ENCODE results near the gene PPP1R3G. TPM values are rescaled to one million over a fixed set of nuclear protein-coding genes. Genes with fewer than 3 reads are reported as not detected.

Gene PPP1R3G
- total and polyA plus RNA-seq, 2 of the 13 experiments (the other 11 are each of a cell fraction or from before 2014, with no cell fraction given) = 1.2 to 1.3 TPM

DNA sequence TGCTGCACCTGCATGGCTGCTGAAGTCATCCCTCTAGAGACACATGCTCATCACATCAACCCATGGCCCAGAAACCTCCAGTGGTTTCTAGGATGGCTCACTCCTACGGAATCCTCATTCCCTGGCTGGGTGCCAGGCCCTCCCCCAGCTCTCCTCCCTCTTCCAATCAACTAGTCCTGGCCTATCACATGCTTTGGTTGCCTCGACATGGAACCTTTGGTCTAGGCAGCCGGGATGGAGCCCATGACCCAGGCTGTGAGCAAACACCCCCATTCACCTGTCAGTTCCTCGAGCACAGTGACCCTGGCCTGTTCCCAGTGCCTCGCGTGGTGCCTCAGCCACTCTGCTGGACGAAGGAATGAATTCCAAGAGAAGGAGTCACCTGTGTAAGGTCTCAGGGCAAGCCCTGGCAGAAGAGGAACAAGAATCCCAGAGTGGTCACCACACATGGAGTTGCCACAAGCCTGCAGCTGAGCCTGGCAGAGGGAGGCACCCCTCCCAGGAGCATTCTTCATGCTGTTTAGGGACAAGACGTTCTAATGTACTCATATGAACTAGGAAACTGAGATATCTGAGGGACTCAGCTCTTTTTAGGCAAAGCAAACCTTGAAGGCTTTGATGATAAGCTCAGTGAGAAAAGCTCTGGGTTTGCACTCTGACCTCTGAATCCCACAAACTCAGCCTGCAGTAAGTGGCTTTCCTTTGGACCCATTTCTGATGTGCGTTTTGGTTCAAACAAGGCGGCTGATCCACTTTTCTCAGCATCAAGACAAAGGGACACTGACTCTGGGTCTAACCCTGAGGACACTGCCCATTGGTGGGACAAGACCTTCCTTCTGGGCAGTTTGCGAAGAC, 40.2 kb downstream of the PPP1R3G start (continued):
- TF ChIP-seq ISL2 (CRISPR knock-in tag; IDR thresholded peaks at IDR 0.05) = no peak
- peak; percentile 79; the same call in 1 of the 2 replicates for TF ChIP-seq MTA1 (CRISPR knock-in tag; IDR thresholded peaks at IDR 0.05; ENCODE audit: borderline replicate concordance)
- TF ChIP-seq, protein P1, sequence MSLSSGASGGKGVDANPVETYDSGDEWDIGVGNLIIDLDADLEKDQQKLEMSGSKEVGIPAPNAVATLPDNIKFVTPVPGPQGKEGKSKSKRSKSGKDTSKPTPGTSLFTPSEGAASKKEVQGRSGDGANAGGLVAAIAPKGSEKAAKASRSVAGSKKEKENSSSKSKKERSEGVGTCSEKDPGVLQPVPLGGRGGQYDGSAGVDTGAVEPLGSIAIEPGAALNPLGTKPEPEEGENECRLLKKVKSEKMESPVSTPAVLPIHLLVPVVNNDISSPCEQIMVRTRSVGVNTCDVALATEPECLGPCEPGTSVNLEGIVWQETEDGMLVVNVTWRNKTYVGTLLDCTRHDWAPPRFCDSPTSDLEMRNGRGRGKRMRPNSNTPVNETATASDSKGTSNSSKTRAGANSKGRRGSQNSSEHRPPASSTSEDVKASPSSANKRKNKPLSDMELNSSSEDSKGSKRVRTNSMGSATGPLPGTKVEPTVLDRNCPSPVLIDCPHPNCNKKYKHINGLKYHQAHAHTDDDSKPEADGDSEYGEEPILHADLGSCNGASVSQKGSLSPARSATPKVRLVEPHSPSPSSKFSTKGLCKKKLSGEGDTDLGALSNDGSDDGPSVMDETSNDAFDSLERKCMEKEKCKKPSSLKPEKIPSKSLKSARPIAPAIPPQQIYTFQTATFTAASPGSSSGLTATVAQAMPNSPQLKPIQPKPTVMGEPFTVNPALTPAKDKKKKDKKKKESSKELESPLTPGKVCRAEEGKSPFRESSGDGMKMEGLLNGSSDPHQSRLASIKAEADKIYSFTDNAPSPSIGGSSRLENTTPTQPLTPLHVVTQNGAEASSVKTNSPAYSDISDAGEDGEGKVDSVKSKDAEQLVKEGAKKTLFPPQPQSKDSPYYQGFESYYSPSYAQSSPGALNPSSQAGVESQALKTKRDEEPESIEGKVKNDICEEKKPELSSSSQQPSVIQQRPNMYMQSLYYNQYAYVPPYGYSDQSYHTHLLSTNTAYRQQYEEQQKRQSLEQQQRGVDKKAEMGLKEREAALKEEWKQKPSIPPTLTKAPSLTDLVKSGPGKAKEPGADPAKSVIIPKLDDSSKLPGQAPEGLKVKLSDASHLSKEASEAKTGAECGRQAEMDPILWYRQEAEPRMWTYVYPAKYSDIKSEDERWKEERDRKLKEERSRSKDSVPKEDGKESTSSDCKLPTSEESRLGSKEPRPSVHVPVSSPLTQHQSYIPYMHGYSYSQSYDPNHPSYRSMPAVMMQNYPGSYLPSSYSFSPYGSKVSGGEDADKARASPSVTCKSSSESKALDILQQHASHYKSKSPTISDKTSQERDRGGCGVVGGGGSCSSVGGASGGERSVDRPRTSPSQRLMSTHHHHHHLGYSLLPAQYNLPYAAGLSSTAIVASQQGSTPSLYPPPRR (CRISPR knock-in tag; IDR thresholded peaks at IDR 0.05; ENCODE audit: borderline replicate concordance) = peak; percentile 37; the same call in 1 of the 2 replicates
- TF ChIP-seq, protein P2, sequence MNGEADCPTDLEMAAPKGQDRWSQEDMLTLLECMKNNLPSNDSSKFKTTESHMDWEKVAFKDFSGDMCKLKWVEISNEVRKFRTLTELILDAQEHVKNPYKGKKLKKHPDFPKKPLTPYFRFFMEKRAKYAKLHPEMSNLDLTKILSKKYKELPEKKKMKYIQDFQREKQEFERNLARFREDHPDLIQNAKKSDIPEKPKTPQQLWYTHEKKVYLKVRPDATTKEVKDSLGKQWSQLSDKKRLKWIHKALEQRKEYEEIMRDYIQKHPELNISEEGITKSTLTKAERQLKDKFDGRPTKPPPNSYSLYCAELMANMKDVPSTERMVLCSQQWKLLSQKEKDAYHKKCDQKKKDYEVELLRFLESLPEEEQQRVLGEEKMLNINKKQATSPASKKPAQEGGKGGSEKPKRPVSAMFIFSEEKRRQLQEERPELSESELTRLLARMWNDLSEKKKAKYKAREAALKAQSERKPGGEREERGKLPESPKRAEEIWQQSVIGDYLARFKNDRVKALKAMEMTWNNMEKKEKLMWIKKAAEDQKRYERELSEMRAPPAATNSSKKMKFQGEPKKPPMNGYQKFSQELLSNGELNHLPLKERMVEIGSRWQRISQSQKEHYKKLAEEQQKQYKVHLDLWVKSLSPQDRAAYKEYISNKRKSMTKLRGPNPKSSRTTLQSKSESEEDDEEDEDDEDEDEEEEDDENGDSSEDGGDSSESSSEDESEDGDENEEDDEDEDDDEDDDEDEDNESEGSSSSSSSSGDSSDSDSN (CRISPR knock-in tag; IDR thresholded peaks at IDR 0.05) = no peak
- TF ChIP-seq ZFP82 (CRISPR knock-in tag; IDR thresholded peaks at IDR 0.05; ENCODE audit: borderline replicate concordance) = no peak
- no peak for TF ChIP-seq PCBP2 (optimal IDR thresholded peaks at IDR 0.05; ENCODE audit: low read depth, low read length, poor library complexity, severe bottlenecking)
- no peak for TF ChIP-seq ZNF850 (CRISPR knock-in tag; conservative IDR thresholded peaks at IDR 0.05)
- TF ChIP-seq ZBTB20 (CRISPR knock-in tag; IDR thresholded peaks at IDR 0.05; ENCODE audit: borderline replicate concordance, low read depth) = no peak
- TF ChIP-seq RXRA (CRISPR knock-in tag; IDR thresholded peaks at IDR 0.05) = peak; percentile 41; the same call in 1 of the 2 replicates
- TF ChIP-seq, protein P3, sequence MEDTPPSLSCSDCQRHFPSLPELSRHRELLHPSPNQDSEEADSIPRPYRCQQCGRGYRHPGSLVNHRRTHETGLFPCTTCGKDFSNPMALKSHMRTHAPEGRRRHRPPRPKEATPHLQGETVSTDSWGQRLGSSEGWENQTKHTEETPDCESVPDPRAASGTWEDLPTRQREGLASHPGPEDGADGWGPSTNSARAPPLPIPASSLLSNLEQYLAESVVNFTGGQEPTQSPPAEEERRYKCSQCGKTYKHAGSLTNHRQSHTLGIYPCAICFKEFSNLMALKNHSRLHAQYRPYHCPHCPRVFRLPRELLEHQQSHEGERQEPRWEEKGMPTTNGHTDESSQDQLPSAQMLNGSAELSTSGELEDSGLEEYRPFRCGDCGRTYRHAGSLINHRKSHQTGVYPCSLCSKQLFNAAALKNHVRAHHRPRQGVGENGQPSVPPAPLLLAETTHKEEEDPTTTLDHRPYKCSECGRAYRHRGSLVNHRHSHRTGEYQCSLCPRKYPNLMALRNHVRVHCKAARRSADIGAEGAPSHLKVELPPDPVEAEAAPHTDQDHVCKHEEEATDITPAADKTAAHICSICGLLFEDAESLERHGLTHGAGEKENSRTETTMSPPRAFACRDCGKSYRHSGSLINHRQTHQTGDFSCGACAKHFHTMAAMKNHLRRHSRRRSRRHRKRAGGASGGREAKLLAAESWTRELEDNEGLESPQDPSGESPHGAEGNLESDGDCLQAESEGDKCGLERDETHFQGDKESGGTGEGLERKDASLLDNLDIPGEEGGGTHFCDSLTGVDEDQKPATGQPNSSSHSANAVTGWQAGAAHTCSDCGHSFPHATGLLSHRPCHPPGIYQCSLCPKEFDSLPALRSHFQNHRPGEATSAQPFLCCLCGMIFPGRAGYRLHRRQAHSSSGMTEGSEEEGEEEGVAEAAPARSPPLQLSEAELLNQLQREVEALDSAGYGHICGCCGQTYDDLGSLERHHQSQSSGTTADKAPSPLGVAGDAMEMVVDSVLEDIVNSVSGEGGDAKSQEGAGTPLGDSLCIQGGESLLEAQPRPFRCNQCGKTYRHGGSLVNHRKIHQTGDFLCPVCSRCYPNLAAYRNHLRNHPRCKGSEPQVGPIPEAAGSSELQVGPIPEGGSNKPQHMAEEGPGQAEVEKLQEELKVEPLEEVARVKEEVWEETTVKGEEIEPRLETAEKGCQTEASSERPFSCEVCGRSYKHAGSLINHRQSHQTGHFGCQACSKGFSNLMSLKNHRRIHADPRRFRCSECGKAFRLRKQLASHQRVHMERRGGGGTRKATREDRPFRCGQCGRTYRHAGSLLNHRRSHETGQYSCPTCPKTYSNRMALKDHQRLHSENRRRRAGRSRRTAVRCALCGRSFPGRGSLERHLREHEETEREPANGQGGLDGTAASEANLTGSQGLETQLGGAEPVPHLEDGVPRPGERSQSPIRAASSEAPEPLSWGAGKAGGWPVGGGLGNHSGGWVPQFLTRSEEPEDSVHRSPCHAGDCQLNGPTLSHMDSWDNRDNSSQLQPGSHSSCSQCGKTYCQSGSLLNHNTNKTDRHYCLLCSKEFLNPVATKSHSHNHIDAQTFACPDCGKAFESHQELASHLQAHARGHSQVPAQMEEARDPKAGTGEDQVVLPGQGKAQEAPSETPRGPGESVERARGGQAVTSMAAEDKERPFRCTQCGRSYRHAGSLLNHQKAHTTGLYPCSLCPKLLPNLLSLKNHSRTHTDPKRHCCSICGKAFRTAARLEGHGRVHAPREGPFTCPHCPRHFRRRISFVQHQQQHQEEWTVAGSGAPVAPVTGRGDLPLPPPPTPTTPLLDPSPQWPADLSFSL (CRISPR knock-in tag; IDR thresholded peaks at IDR 0.05) = no peak
- no peak for TF ChIP-seq STAT5B (CRISPR knock-in tag; IDR thresholded peaks at IDR 0.05)
